WTC11 (cell line): ENCODE measurements around the gene NKX6-2. TPM values are rescaled to one million over a fixed set of nuclear protein-coding genes. Genes with fewer than 3 reads are reported as not detected.

ENCODE experiments used
- ATAC-seq: fragments of 200-7000 bp; cut with Tn5 transposase; 2 replicates; pipeline ENCODE4 v1.10.0; 2021; ENCODE audit warnings: mild to moderate bottlenecking, moderate library complexity
- CTCF ChIA-PET: fragments of 300-600 bp; sonication (Branson Sonifier 250); formaldehyde crosslinking; loops from one replicate; lab custom pipeline; 2021; ENCODE audit warnings: antibody characterized with exemption; lab: Charles Lee
- POLR2A ChIA-PET: fragments of 350-600 bp; sonication (Branson Sonifier 250); formaldehyde crosslinking; loops from one replicate; lab custom pipeline; 2021; ENCODE audit warnings: antibody characterized with exemption; lab: Charles Lee
- DNase-seq: peaks from one replicate; pipeline ENCODE4 v3.0.0; 2021; ENCODE audit warnings: low spot score
- H3K27ac Mint-ChIP-seq: 2 replicates; pipeline ENCODE4 v1.8.0; 2021; ENCODE audit warnings: mixed read lengths
- H3K27me3 Mint-ChIP-seq: 2 replicates; pipeline ENCODE4 v1.8.0; 2021; ENCODE audit warnings: low read depth, mild to moderate bottlenecking, moderate library complexity, mixed read lengths
- H3K36me3 Mint-ChIP-seq: 2 replicates; pipeline ENCODE4 v1.8.0; 2021; ENCODE audit warnings: mixed read lengths
- H3K4me1 Mint-ChIP-seq: 2 replicates; pipeline ENCODE4 v1.8.0; 2022; ENCODE audit warnings: mixed read lengths
- H3K4me3 Mint-ChIP-seq: 2 replicates; pipeline ENCODE4 v1.8.0; 2021; ENCODE audit warnings: mild to moderate bottlenecking, moderate library complexity, mixed read lengths
- H3K9me3 Mint-ChIP-seq: 2 replicates; pipeline ENCODE4 v1.8.0; 2021; ENCODE audit warnings: mixed read lengths
- CREM ChIP-seq: sonication (generic); formaldehyde crosslinking; IDR thresholded peaks from 2 replicates; pipeline ENCODE4 v1.8.1; 2022; ENCODE audit warnings: mild to moderate bottlenecking, missing genetic modification reagents, moderate library complexity
- E2F1 ChIP-seq: sonication (generic); formaldehyde crosslinking; IDR thresholded peaks from 2 replicates; pipeline ENCODE4 v1.8.0; 2022; ENCODE audit warnings: mild to moderate bottlenecking, missing genetic modification reagents
- ESRRA ChIP-seq: sonication (generic); formaldehyde crosslinking; IDR thresholded peaks from 2 replicates; pipeline ENCODE4 v1.8.1; 2022; ENCODE audit warnings: mild to moderate bottlenecking, missing genetic modification reagents, borderline replicate concordance
- FOXP1 ChIP-seq: sonication (generic); formaldehyde crosslinking; IDR thresholded peaks from 2 replicates; pipeline ENCODE4 v1.8.0; 2022; ENCODE audit warnings: missing genetic modification reagents, mild to moderate bottlenecking, moderate library complexity, borderline replicate concordance
- GABPB1 ChIP-seq: sonication (generic); formaldehyde crosslinking; IDR thresholded peaks from 2 replicates; pipeline ENCODE4 v1.8.1; 2023; ENCODE audit warnings: mild to moderate bottlenecking, missing genetic modification reagents
- GTF2I ChIP-seq: fragments of 250-450 bp; sonication (Bioruptor Pico); conservative IDR thresholded peaks from 2 replicates; pipeline ENCODE4 v1.4.0; 2021; ENCODE audit warnings: mild to moderate bottlenecking
- HMGXB4 ChIP-seq: sonication (generic); formaldehyde crosslinking; IDR thresholded peaks from 2 replicates; pipeline ENCODE4 v1.8.1; 2023; ENCODE audit warnings: mild to moderate bottlenecking, moderate library complexity, missing genetic modification reagents
- MLX ChIP-seq: sonication (generic); formaldehyde crosslinking; IDR thresholded peaks from 2 replicates; pipeline ENCODE4 v1.8.1; 2023; ENCODE audit warnings: mild to moderate bottlenecking, missing genetic modification reagents, moderate library complexity
- MXD4 ChIP-seq: fragments of 250-450 bp; sonication (Bioruptor Pico); IDR thresholded peaks from 2 replicates; pipeline ENCODE4 v1.8.0; 2021; ENCODE audit warnings: mild to moderate bottlenecking, moderate library complexity, borderline replicate concordance
- MYBL2 ChIP-seq: sonication (generic); formaldehyde crosslinking; IDR thresholded peaks from 2 replicates; pipeline ENCODE4 v1.8.1; 2023; ENCODE audit warnings: mild to moderate bottlenecking, moderate library complexity, missing genetic modification reagents
- NFYB ChIP-seq: sonication (generic); formaldehyde crosslinking; conservative IDR thresholded peaks from 2 replicates; pipeline ENCODE4 v1.8.0; 2022; ENCODE audit warnings: low read depth, missing genetic modification reagents
- NR1H2 ChIP-seq: sonication (generic); formaldehyde crosslinking; IDR thresholded peaks from 2 replicates; pipeline ENCODE4 v1.9.0; 2021; ENCODE audit warnings: mild to moderate bottlenecking, moderate library complexity, missing genetic modification reagents
- NR2C2 ChIP-seq: sonication (generic); formaldehyde crosslinking; IDR thresholded peaks from 2 replicates; pipeline ENCODE4 v1.8.0; 2022; ENCODE audit warnings: mild to moderate bottlenecking, missing genetic modification reagents
- NR3C1 ChIP-seq: sonication (generic); formaldehyde crosslinking; conservative IDR thresholded peaks from 2 replicates; pipeline ENCODE4 v1.8.1; 2023; ENCODE audit warnings: low read depth, mild to moderate bottlenecking, missing genetic modification reagents
- RELA ChIP-seq: sonication (generic); formaldehyde crosslinking; IDR thresholded peaks from 2 replicates; pipeline ENCODE4 v1.8.1; 2022; ENCODE audit warnings: missing genetic modification reagents, mild to moderate bottlenecking, borderline replicate concordance
- SMAD3 ChIP-seq: sonication (generic); formaldehyde crosslinking; IDR thresholded peaks from 2 replicates; pipeline ENCODE4 v1.8.0; 2022; ENCODE audit warnings: missing genetic modification reagents, mild to moderate bottlenecking, borderline replicate concordance
- SOX15 ChIP-seq: fragments of 250-450 bp; sonication (Bioruptor Pico); IDR thresholded peaks from 2 replicates; pipeline ENCODE4 v1.9.0; 2021; ENCODE audit warnings: mild to moderate bottlenecking
- SP1 ChIP-seq: sonication (generic); formaldehyde crosslinking; conservative IDR thresholded peaks from 2 replicates; pipeline ENCODE4 v1.8.1; 2022; ENCODE audit warnings: missing genetic modification reagents
- TCF7 ChIP-seq: sonication (generic); formaldehyde crosslinking; IDR thresholded peaks from 2 replicates; pipeline ENCODE4 v1.8.0; 2022; ENCODE audit warnings: mild to moderate bottlenecking, low read depth, missing genetic modification reagents, moderate library complexity
- TEAD4 ChIP-seq: sonication (generic); formaldehyde crosslinking; IDR thresholded peaks from 2 replicates; pipeline ENCODE4 v1.8.0; 2022; ENCODE audit warnings: mild to moderate bottlenecking, missing genetic modification reagents
- ZBTB43 ChIP-seq: sonication (generic); formaldehyde crosslinking; IDR thresholded peaks from 2 replicates; pipeline ENCODE4 v1.8.1; 2023; ENCODE audit warnings: mild to moderate bottlenecking, missing genetic modification reagents
- total RNA-seq: library from RNA; stranded (reverse); gene quantifications from 3 replicates; pipeline ENCODE4 v1.2.3, GENCODE V29; 2021
- TF ChIP-seq, protein P1 (sequence below): fragments of 250-450 bp; sonication (Bioruptor Pico); IDR thresholded peaks from 2 replicates; pipeline ENCODE4 v1.9.0; 2021; ENCODE audit warnings: mild to moderate bottlenecking, borderline replicate concordance
- TF ChIP-seq, protein P2 (sequence below): sonication (generic); formaldehyde crosslinking; IDR thresholded peaks from 2 replicates; pipeline ENCODE4 v1.8.0; 2023; ENCODE audit warnings: missing genetic modification reagents

NKX6-2 gene
- total RNA-seq, 1 experiment from 2014 or later, result 0.15 TPM

DNA sequence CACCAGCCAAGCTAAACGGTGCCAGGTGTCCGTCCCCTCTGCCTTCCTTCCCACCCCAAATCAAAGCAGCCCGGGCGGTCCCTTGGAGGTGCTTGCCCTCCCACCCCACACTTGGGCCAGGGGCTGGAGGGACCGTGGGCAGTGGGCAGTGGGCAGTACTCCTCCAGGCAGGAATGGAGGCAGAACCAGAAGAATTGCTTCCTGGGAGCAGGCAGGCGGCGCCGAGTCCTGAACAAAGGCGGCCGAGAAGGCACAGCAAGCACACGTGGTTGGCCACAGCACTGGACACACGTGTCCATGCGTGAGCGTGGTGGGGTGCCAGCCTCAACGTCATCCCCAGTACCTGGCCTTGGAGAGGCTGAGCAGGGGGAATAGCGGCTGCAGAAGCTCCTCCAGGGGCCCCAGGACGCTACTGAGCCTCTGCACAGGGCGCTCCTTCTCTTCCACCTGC is 48.4 kb upstream of the NKX6-2 start (continued):
- no peak for TF ChIP-seq RELA (CRISPR knock-in tag)
- no peak for TF ChIP-seq CREM (CRISPR knock-in tag)
- TF ChIP-seq MYBL2 (CRISPR knock-in tag), result no peak
- TF ChIP-seq ZBTB43, result no peak
- TF ChIP-seq HMGXB4, result no peak
- TF ChIP-seq NR3C1 (CRISPR knock-in tag), result no peak
- TF ChIP-seq MXD4, result no peak

DNA sequence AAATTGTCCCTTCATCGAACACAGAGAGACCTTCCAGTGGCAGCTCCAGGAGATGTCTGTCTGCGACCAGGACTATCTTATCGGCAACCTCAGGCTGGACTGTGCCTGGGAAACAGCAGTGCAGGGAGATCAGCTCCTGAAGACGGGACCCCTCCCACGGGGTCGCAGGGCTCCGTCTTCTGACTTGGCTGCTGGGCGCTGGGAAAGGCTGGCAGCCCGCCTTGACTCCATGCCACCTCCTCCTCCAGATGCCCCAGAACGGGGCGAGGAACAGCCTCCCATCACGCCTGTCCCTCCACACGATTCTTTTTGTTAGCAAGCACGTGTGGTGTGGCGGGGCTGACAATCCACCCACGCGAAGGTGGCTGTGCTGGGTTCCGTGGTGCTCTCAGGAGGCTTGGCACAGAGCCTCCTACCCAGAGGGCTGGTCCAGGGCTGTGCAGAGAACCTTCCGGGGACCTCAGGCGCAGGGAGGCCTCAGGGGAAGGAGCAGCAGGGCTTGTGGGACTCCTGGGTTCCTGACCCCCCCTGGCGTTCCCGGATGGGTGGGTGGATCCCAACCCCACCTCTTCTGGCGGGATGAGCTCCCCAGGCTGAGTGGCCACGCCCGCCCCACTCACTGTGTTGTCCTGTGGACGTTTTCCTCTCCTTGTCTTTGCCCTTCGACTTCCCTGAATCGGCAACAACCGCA is 47.6 kb upstream of the NKX6-2 start:
- POLR2A ChIA-PET, result no interaction called here
- ATAC-seq, result no peak
- Mint-ChIP-seq H3K27me3 (no peaks in the 10 kb centered on the region), H3K4me3 (no peak overlapping the region), H3K4me1 (0 out of 2 replicates have a peak, but pooled peaks cover 2% of the 10 kb centered on the region), H3K36me3 (no peaks in the 10 kb centered on the region), H3K9me3 (peaks cover 7% of the 10 kb centered on the region), H3K27ac (no peak overlapping the region)
- DNase-seq, result no peak
- CTCF ChIA-PET, result interaction anchor here (0.6 kb wide), 1 partner anchor 24 kb away, joined by 8 read pairs; no protein-coding TSS in a partner anchor
- TF ChIP-seq, protein P1, sequence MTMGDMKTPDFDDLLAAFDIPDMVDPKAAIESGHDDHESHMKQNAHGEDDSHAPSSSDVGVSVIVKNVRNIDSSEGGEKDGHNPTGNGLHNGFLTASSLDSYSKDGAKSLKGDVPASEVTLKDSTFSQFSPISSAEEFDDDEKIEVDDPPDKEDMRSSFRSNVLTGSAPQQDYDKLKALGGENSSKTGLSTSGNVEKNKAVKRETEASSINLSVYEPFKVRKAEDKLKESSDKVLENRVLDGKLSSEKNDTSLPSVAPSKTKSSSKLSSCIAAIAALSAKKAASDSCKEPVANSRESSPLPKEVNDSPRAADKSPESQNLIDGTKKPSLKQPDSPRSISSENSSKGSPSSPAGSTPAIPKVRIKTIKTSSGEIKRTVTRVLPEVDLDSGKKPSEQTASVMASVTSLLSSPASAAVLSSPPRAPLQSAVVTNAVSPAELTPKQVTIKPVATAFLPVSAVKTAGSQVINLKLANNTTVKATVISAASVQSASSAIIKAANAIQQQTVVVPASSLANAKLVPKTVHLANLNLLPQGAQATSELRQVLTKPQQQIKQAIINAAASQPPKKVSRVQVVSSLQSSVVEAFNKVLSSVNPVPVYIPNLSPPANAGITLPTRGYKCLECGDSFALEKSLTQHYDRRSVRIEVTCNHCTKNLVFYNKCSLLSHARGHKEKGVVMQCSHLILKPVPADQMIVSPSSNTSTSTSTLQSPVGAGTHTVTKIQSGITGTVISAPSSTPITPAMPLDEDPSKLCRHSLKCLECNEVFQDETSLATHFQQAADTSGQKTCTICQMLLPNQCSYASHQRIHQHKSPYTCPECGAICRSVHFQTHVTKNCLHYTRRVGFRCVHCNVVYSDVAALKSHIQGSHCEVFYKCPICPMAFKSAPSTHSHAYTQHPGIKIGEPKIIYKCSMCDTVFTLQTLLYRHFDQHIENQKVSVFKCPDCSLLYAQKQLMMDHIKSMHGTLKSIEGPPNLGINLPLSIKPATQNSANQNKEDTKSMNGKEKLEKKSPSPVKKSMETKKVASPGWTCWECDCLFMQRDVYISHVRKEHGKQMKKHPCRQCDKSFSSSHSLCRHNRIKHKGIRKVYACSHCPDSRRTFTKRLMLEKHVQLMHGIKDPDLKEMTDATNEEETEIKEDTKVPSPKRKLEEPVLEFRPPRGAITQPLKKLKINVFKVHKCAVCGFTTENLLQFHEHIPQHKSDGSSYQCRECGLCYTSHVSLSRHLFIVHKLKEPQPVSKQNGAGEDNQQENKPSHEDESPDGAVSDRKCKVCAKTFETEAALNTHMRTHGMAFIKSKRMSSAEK (CRISPR knock-in tag), result no peak
- TF ChIP-seq NR2C2 (no peak), SP1 (CRISPR knock-in tag) (no peak), ESRRA (CRISPR knock-in tag) (no peak), SOX15 (CRISPR knock-in tag) (no peak), E2F1 (no peak), NFYB (CRISPR knock-in tag) (no peak), MYBL2 (CRISPR knock-in tag) (no peak), GABPB1 (CRISPR knock-in tag) (no peak), CREM (CRISPR knock-in tag) (no peak), GTF2I (no peak), TCF7 (CRISPR knock-in tag) (no peak), NR1H2 (CRISPR knock-in tag) (no peak), MLX (CRISPR knock-in tag) (no peak), TEAD4 (no peak), SMAD3 (CRISPR knock-in tag) (no peak), FOXP1 (CRISPR knock-in tag) (no peak)
- TF ChIP-seq, protein P2, sequence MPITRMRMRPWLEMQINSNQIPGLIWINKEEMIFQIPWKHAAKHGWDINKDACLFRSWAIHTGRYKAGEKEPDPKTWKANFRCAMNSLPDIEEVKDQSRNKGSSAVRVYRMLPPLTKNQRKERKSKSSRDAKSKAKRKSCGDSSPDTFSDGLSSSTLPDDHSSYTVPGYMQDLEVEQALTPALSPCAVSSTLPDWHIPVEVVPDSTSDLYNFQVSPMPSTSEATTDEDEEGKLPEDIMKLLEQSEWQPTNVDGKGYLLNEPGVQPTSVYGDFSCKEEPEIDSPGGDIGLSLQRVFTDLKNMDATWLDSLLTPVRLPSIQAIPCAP (CRISPR knock-in tag), result no peak
